Erythroblast (primary cell): ENCODE data around the gene TAF15.

Source experiments
- DNase-seq, 2 experiments: peaks; one replicate each; lab custom pipeline; 2025; lab: John Stamatoyannopoulos, UW
- GATA1 ChIP-seq: IDR thresholded peaks from 2 replicates; pipeline ENCODE4 v1.6.1; 2011; ENCODE audit warnings: low read depth, mild to moderate bottlenecking, control low read depth, low read length, moderate library complexity
- POLR2A ChIP-seq: IDR thresholded peaks from 2 replicates; pipeline ENCODE4 v1.6.1; 2011; ENCODE audit warnings: mild to moderate bottlenecking, low read length

Gene TAF15

GRCh38 chr17:35795871-35796265 is 13.4 kb upstream of the TAF15 start:
- TF ChIP-seq POLR2A (no peak), GATA1 (no peak)
- DNase-seq, result no peak

DNA sequence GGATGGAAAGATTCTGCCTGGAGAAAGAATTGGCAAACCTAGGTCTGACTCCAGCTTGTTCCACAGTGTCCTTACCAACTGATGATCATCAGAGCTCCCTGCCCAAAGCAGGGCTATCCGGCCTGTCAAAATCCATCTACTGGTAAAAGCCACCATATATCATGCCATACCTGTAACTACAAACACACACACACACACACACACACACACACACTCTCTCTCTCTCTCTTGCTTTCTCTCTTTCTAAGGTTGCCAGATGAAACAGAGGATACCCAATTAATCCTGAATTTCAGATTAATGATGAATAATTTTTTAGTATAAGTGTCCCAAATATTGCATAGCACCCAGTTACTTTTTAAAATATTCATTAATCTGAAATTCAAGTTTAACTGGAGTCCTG is 12.3 kb upstream of the TAF15 start:
- no peak for TF ChIP-seq GATA1
- TF ChIP-seq POLR2A, result no peak
- DNase-seq, result no peak

DNA sequence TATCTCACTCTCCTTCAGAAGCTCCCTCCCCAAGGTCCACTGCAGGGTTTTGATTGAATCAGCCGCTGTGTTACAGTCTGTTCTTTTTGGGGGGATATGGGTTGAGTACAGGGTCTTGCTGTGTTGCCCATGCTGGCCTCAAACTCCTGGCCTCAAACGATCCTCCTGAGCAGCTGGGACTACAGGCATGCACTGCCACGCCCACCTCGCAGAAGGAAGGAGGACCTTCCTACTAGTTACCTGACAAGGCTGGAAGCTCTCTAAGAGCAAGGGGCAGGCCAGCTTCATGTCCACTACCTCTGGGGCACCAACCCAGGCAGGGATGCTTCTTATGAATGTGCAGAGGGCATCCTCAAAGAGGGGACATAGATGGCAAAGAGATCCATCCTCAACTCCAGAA is 11.9 kb upstream of the TAF15 start:
- no peak for DNase-seq
- TF ChIP-seq POLR2A (no peak), GATA1 (no peak)

- no peak for DNase-seq
- TF ChIP-seq GATA1 (no peak), POLR2A (no peak)
Observed at GRCh38 chr17:35797918-35798317, 11.4 kb upstream of the TAF15 start.

- DNase-seq, result no peak
- TF ChIP-seq POLR2A (no peak), GATA1 (no peak)
Observed at GRCh38 chr17:35799942-35800341, 9.3 kb upstream of the TAF15 start.

- peak; percentile 41 to 69 for DNase-seq
- TF ChIP-seq GATA1 (no peak), POLR2A (no peak)
Observed at GRCh38 chr17:35801583-35802224, 7.6 kb upstream of the TAF15 start.

DNA sequence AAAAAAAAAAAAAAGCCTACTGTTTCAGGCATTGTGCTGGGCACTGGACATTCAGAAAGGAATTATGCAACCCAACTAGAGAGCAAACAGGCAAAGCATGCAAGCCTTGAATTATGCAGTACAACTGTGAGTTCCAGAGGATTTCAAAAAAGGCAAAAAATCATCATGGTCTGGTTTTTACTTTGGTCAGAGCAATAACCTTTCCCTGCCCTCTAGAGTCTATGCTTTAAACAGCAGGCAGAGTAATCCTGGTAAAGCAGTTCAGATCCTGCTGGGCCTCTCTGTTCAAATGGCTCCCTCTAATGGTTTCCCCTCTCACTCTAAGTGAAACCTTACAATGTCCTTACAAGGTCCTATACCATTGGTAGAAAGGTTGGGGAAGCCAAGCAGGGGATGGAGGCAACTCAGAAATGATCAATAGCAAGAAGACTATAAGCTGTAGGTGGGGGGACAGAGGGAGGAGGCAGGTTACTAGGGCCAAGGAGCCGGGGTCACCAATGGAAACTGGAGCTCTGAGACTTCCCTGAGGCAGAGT is 4.6 kb upstream of the TAF15 start:
- DNase-seq, result peak; percentile 79
- TF ChIP-seq GATA1 (no peak), POLR2A (no peak)

GRCh38 chr17:35807371-35808144 is 1.7 kb upstream of the TAF15 start:
- no peak for TF ChIP-seq POLR2A
- no peak for TF ChIP-seq GATA1
- peak in 1 of 2 experiments; percentile 24 for DNase-seq

- DNase-seq, result peak in 1 of 2 experiments; percentile 44
- TF ChIP-seq POLR2A (no peak), GATA1 (no peak)
Observed at GRCh38 chr17:35808240-35808961, 883 bp upstream of the TAF15 start.

DNA sequence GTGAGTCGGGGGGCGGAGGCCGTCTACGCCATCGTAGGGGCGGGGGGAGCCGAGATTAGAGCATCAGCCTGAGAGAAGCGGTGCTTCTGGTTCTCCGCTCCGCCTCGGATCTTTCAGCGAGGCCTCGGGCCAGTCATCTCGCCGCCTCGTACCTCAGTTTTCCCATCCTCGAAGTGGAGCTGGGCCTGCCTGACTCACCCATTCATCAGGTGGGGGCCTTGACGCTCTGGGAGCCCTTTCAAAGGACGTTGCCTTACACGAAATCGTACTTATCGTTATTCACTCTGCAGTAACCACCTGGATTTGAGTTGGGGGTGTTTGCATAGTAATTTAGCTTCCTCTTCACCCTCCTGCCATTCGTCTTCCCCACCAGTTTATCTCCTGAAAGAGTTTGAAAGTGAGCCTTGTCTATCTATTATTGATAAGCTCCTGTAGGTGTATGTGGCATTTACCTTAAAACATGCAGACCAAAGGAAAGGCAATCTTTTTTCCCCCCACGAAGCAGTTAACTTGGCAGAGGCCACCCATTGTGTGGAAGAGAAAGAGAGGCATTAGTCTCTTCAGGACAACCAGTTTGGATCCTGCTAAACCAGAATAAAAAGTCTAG is 674 bp downstream of the TAF15 start:
- DNase-seq, result peak in 1 of 2 experiments; percentile 48
- TF ChIP-seq GATA1 (no peak), POLR2A (no peak)

- no peak for DNase-seq
- TF ChIP-seq POLR2A, result peak; percentile 6
- no peak for TF ChIP-seq GATA1
Observed at GRCh38 chr17:35811759-35812158, 2.5 kb downstream of the TAF15 start.

GRCh38 chr17:35812456-35812855 is 3.2 kb downstream of the TAF15 start:
- DNase-seq, result no peak
- no peak for TF ChIP-seq POLR2A

- DNase-seq, result no peak
Observed at GRCh38 chr17:35816723-35817122, 7.4 kb downstream of the TAF15 start.

More at GRCh38 chr17:35816723-35817122, 7.4 kb downstream of the TAF15 start:
- TF ChIP-seq POLR2A, result no peak
- no peak for TF ChIP-seq GATA1
